SKM-1 treated with dmso at 0.1 percent for 144 hours (cell line): ENCODE data around the gene CHAMP1.
"Not testable (repeated sequence)": the region's sequence is repeated elsewhere in the genome, so short reads cannot be mapped to it uniquely, and the experiment has no call there.

ENCODE experiments used
- DNase-seq: peaks from one replicate; lab custom pipeline; 2025; ENCODE audit not compliant: unreplicated experiment; lab: John Stamatoyannopoulos, UW

Gene CHAMP1

DNA sequence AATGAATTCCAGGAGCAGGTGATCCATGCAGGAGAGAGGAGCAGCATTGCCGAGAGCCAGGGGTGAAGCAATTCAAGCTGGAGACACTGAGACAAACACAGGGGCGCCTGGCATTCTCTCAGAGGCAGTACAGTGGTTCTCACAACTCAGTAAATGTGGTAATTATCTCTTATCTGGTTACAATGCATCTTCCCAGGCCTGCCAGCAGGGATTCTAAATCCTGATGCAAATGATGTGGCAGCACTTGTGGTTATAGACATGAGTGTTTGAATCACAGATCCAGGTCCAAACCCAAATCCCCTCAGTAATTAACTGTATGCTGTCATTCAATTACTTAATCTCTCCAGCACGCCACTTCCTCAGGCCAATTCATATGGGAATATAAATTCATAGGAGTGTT lies 19.6 kb downstream of the CHAMP1 start:
- DNase-seq = not testable (repeated sequence)

DNA sequence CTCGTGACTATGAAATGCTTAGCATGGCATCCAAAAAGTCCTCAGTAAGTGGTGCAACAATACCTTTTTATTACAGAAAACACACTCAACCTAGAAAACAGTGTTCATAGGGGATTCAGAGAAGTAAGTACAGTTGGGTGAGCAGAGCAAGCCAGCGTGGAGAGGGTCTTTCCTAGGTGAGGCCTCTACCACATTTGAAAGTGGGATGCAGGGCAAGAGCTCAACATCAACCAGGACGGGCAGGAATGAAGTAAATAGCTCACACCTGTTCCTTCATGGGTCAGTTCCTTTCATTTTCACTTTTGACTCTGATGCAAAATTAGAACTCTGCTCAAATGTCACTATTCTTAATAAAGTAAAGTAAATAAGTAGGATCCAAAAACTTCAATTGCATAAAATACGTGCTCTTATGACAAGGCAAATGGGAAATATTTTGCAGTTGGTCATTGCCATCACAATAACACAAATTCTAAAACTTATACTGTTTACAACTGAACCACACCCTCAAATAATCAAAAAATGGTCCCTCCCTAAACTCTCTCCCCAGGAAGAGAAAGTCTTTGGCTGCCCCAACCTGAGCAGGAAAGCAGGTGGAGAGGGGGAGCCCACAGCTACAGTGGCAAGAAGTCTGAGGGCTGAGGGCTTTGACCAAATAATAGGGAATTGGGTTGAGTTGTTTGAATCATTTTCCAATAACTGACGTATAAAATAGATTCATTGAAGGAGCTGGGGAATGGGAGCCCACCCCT lies 20.2 kb downstream of the CHAMP1 start:
- no peak for DNase-seq

DNA sequence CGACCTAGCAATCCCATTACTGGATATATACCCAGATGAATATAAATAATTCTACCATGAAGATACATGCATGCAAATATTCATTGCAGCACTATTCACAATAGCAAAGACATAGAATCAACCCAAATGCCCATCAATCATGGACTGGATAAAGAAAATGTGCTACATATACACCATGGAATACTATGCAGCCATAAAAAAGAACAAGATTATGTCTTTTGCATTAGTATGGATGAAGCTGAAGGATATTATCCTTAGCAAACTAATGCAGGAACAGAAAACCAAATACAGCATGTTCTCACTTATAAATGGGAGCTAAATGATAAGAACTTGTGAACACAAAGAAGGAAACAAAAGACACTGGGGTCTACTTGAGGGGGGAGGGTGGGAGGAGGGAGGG lies 22.2 kb downstream of the CHAMP1 start:
- not testable (repeated sequence) for DNase-seq

DNA sequence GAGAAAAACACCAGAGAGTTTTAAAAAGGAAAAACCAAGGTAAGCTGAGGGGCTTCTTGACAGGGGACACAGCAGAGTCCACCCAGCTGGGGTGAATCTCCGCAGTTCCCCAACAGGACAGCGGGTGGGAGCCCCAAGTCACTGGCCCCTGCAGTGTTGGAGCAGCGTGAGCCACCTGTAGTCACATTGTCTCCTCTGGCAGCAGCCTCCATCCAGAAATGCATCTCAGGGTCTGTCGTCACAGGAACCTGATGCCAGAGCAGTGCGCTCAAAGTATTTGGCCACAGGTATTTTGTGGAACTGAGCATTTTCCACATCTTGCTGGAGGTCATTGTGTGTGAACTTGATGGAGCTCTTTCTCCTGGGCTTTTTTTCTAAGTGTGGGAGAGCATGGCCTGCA lies 24.7 kb downstream of the CHAMP1 start:
- no peak for DNase-seq

DNA sequence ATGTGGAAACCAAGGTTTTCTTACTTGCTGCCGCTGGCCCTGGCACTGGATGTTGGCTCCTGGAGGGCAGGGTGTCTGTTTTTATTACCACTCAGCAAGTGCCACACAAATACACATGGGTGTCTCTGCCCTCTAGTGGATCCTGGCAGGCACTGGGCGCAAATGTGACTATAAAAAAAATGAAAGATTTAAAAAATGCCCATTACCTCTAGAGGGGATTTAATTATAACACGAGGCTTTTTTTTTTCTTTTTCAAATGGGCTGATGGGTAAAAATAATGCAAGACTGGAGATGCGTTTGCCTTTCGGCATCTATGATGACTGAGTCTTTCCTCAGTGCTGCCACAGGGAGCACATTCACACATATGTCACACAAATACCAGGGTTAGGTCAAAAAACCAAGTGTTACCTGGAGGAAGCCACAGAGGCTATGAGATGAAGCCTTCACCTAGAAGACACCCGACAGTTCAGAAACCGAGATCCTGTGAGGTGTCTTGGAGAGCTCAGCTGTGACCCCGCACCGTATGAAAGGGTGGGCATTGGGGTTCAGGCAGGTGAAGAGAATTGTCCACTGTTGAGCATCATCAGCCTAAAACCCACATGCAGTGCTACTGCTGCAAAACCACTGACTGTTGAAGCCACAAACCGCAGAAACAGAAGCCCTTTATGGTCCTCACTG lies 25.7 kb downstream of the CHAMP1 start:
- DNase-seq = peak; percentile 3

DNA sequence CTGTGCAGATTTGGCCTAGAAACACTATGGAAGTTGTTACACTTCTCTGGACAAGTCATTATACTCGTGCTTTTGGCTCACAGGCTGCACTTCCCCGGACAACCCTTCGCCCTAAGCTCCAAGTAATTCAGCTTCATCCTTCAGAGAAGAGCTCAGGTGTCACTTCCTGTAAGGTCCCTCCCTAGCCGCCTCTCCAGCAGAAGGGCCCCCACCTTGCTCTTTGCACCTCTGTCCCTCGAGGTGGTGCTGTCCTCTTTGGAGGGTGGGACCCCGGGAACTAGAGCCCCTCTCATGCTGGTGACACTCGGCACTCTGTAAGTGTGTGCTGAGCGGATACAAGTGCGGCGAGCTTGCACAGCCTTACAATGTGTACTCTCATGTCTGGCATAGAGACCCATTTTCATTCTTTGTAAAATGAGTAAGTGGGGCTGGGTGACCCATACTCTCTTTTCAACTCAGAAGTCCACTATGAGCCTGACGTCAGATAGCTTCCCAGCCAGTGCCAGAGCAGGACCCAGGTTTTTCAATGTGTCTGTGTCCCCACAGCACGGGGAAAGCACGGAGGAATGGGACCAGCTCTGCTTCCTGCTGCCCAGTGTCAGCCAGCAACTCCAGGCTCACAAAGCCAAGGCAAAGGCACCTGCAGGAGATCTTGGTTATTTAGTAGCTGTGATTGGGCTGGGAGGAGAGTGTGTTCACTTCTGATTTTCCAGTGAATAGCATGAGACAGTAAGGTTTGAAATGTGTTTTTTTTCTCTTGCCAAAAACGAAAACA lies 26.9 kb downstream of the CHAMP1 start:
- no peak for DNase-seq

DNA sequence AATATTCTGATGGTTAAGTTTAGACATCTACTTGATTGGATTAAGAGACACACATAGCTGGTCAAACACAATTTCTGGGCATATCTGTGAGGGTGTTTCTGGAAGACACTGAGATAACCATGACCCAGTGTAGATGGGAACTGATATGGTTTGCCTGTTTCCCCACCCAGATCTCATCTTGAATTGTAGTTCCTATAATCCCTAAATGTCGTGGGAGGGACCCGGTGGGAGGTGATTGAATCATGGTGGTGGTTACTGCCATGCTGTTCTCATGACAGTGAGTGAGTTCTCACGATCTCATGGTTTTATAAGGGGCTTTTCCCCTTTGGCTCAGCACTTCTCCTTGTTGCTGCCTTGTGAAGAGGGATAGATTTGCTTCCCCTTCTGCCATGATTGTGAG lies 33.0 kb downstream of the CHAMP1 start:
- DNase-seq = not testable (repeated sequence)

DNA sequence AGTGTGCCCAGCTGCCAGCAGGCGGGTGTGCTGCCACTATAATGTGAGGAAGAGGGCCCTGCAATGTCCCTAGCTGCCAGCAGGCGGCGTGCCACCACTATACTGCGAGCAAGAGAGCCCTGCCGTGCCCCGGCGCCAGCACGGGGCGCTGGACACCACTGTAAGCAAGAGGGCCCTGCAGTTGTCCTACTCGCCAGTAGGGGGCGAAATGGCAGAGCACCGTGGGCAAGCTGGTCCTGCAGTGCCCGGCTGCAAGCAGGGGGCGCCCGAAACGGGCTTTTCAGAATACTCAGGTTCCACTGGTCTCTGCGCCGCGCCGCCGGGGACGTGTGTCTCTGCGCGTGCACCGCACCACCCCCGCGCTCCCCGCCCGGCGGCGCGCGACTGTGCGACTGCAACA lies 38.5 kb downstream of the CHAMP1 start:
- DNase-seq = peak; percentile 37

DNA sequence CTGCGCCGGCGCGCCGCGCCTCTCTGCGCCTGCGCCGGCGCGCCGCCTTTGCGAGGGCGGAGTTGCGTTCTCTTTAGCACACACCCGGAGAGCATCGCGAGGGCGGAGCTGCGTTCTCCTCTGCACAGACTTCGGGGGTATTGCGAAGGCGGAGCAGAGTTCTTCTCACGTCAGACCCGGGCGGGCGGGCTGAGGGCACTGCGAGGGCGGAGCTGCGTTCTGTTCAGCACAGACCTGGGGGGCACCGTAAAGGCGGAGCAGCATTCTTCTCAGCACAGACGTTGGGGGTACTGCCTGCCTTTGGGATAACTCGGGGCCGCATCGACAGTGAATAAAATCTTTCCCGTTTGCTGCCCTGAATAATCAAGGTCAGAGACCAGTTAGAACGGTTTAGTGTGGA lies 39.1 kb downstream of the CHAMP1 start:
- DNase-seq = not testable (repeated sequence)
